Caco-2 (cell line): ENCODE data around the gene SPCS1. TPM values are rescaled to one million over a fixed set of nuclear protein-coding genes. Genes with fewer than 3 reads are reported as not detected.

Experiments used
- Bru-seq: library from RNA; stranded (reverse); fragments of 400-500 nt; gene quantifications from one replicate; lab custom pipeline; 2021; lab: Mats Ljungman, UMichigan
- BruChase-seq, 2 experiments: library from RNA; stranded (reverse); fragments of 400-500 nt; gene quantifications; one replicate each; lab custom pipeline; 2021; lab: Mats Ljungman, UMichigan
- BruUV-seq: library from RNA; stranded (reverse); fragments of 400-500 nt; replicated peaks from 2 replicates; lab custom pipeline; 2021; lab: Mats Ljungman, UMichigan
- CTCF ChIA-PET: fragments of 300-600 bp; sonication (Branson Sonifier 250); formaldehyde crosslinking; loops from one replicate; lab custom pipeline; 2022; ENCODE audit warnings: antibody characterized with exemption; lab: Charles Lee
- POLR2A ChIA-PET: fragments of 300-600 bp; sonication (Branson Sonifier 250); formaldehyde crosslinking; loops from one replicate; lab custom pipeline; 2022; ENCODE audit warnings: antibody characterized with exemption; lab: Charles Lee
- DNase-seq, 2 experiments: peaks; one replicate each; pipeline versions ENCODE4 v3.0.0 to v3.0.0-alpha.2; 2020 to 2022
- H3K27me3 ChIP-seq: replicated peaks from 2 replicates; pipeline ENCODE4 v1.6.0; 2011; ENCODE audit warnings: low read length; ENCODE audit not compliant: control insufficient read depth, insufficient read depth
- H3K36me3 ChIP-seq: 2 replicates; pipeline ENCODE4 v1.5.1; 2011; ENCODE audit warnings: low read length; ENCODE audit not compliant: control insufficient read depth, insufficient read depth
- H3K4me1 ChIP-seq: fragments of 250-450 bp; sonication (Bioruptor Pico); 2 replicates; pipeline ENCODE4 v1.5.1; 2020; ENCODE audit warnings: mild to moderate bottlenecking
- H3K4me3 ChIP-seq: 2 replicates; pipeline ENCODE4 v1.5.1; 2011; ENCODE audit warnings: low read depth, mild to moderate bottlenecking, control low read depth, low read length
- H3K9me3 ChIP-seq: fragments of 250-450 bp; sonication (Bioruptor Pico); 2 replicates; pipeline ENCODE4 v1.5.1; 2020; ENCODE audit warnings: mild to moderate bottlenecking, moderate library complexity
- H3K27ac Mint-ChIP-seq: one replicate; pipeline ENCODE4 v1.8.0; 2022; ENCODE audit warnings: mixed read lengths; ENCODE audit not compliant: unreplicated experiment
- H3K27me3 Mint-ChIP-seq: one replicate; pipeline ENCODE4 v1.8.0; 2022; ENCODE audit warnings: mixed read lengths; ENCODE audit not compliant: insufficient read depth, unreplicated experiment
- H3K36me3 Mint-ChIP-seq: one replicate; pipeline ENCODE4 v1.8.0; 2022; ENCODE audit warnings: mild to moderate bottlenecking, mixed read lengths; ENCODE audit not compliant: insufficient read depth, unreplicated experiment
- H3K4me1 Mint-ChIP-seq: one replicate; pipeline ENCODE4 v1.8.0; 2022; ENCODE audit warnings: low read depth, mixed read lengths; ENCODE audit not compliant: unreplicated experiment
- H3K4me3 Mint-ChIP-seq: one replicate; pipeline ENCODE4 v1.8.0; 2022; ENCODE audit warnings: mild to moderate bottlenecking, moderate library complexity, mixed read lengths; ENCODE audit not compliant: unreplicated experiment
- H3K9me3 Mint-ChIP-seq: one replicate; pipeline ENCODE4 v1.8.0; 2022; ENCODE audit warnings: mixed read lengths; ENCODE audit not compliant: unreplicated experiment
- intact Hi-C: fragments of 100-400 bp; cut with micrococcal nuclease; formaldehyde crosslinking; loops from one replicate; pipeline ENCODE4 v1.10.0; 2022; ENCODE audit not compliant: unreplicated experiment
- long read RNA-seq: library from polyadenylated mRNA; stranded (forward); transcript quantifications from one replicate; pipeline ENCODE4 v2.0.0, GENCODE V29; 2022
- total RNA-seq: library from RNA; stranded (reverse); gene quantifications from 2 replicates; pipeline ENCODE4 v1.2.3, GENCODE V29; 2022
- TF ChIP-seq, protein P1 (sequence below), 2 experiments: fragments of 200-600 bp in 1 of 2; IDR thresholded peaks; 1 replicate in 1 of 2; 2 replicates in 1 of 2; pipeline versions ENCODE4 v1.5.1 to v1.8.0; 2011 to 2022; ENCODE audit warnings: antibody characterized with exemption in 1 of 2, control low read depth in 1 of 2, inconsistent platforms in 1 of 2, low read depth in 1 of 2, low read length in 1 of 2, mild to moderate bottlenecking in 1 of 2, moderate library complexity in 1 of 2; ENCODE audit not compliant: insufficient read depth in 1 of 2, severe bottlenecking in 1 of 2, unreplicated experiment in 1 of 2

SPCS1 gene
- 141 and 153 TPM in 2 replicates for total RNA-seq
- Bru-seq, nascent RNA: percentile 75 among the genes with signal in this experiment
- BruChase-seq, experiment 1, labeled RNA remaining after a 2-hour chase: percentile 83 among the genes with signal in this experiment
- BruChase-seq, experiment 2, labeled RNA remaining after a 6-hour chase: percentile 93 among the genes with signal in this experiment
- long read RNA-seq, full-length matches to known transcripts: 221 of 255 reads
- long read RNA-seq, partial matches to known transcripts: 1 of 255 reads
- long read RNA-seq, other reads (novel, unspliced or antisense): 33 of 255 reads

DNA sequence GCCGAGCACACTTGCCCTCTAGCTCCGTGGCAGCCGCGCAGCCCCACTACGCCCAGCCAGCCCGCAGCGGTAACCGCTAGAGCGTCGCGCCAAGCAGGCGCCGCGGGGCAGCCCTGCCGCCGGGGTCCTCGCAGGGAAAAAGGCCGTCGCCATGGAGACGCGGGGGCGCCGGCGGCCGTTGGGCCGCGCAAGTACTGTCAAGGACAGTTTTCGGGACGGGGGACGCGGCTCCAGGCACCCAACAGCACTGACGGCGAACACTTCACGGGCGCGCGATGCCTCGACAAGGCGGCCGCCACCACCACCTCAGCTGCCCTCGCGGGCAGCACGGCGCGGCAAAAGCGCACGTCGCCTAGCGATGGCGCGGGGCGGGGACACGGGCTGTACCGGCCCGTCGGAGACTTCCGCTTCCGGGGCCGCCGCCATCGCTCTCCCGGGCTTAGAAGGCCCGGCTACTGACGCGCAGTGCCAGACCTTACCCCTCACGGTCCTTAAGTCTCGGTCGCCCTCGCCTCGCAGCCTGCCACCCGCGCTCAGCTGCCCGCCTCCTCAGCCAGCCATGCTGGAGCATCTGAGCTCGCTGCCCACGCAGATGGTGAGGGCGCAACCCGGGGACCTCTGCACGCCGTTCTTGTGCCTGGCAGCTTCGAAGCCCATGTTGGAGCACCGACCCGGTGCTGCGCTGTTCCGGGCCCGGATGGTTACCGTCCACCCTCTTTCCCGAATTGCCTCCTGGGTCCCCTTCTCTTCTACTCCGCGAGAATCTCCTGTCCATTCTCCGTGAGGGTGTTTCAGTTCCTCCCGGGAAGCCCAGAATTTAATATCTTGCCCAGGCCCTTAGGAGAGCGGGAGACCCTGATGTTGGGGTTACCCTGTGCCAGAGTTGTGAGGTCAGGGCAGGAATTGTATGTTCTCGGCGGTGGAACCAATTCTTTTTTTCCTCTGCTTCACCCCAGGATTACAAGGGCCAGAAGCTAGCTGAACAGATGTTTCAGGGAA, at the start of gene SPCS1, which contains the start of gene GLT8D1:
SPCS1 (plus strand) TSS at position 419 of the 999 bp plus-strand sequence; CDS start at position 560, 141 bp downstream.
GLT8D1 (minus strand) TSS at position 104 of the 999 bp plus-strand sequence. CDS start 5,331 bp downstream, outside the sequence.
- Histone ChIP-seq H3K27me3 (no peaks in the 10 kb centered on the region), H3K36me3 (no peaks in the 10 kb centered on the region), H3K4me3 (peak within 1 kb of the TSS; percentile 90), H3K9me3 (no peaks in the 10 kb centered on the region), H3K4me1 (peaks cover 9% of the 10 kb centered on the region; the same call in 1 of the 2 replicates)
- peaks cover 7% of the 10 kb centered on the region for H3K4me1 Mint-ChIP-seq
- no TSS peak for BruUV-seq
- H3K4me3 Mint-ChIP-seq: peak within 1 kb of the TSS; percentile 96
- intact Hi-C loops: no loop called here
- CTCF ChIA-PET: no interaction called here
- H3K27ac Mint-ChIP-seq: peak within 1 kb of the TSS; percentile 95
- H3K9me3 Mint-ChIP-seq: no peaks in the 10 kb centered on the region
- no peaks in the 10 kb centered on the region for H3K27me3 Mint-ChIP-seq
- TF ChIP-seq, protein P1, sequence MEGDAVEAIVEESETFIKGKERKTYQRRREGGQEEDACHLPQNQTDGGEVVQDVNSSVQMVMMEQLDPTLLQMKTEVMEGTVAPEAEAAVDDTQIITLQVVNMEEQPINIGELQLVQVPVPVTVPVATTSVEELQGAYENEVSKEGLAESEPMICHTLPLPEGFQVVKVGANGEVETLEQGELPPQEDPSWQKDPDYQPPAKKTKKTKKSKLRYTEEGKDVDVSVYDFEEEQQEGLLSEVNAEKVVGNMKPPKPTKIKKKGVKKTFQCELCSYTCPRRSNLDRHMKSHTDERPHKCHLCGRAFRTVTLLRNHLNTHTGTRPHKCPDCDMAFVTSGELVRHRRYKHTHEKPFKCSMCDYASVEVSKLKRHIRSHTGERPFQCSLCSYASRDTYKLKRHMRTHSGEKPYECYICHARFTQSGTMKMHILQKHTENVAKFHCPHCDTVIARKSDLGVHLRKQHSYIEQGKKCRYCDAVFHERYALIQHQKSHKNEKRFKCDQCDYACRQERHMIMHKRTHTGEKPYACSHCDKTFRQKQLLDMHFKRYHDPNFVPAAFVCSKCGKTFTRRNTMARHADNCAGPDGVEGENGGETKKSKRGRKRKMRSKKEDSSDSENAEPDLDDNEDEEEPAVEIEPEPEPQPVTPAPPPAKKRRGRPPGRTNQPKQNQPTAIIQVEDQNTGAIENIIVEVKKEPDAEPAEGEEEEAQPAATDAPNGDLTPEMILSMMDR (IDR thresholded peaks at IDR 0.05; ENCODE audit: insufficient read depth in 1 of 2, low read depth in 1 of 2, low read length in 1 of 2, severe bottlenecking in 1 of 2, unreplicated experiment in 1 of 2): no peak
- POLR2A ChIA-PET: interaction anchor here (1.8 kb wide), 1 partner anchor 17 kb away, joined by 7 read pairs; no protein-coding TSS in a partner anchor
- peaks cover 34% of the 10 kb centered on the region for H3K36me3 Mint-ChIP-seq
- DNase-seq: peak; percentile 80 to 87

DNA sequence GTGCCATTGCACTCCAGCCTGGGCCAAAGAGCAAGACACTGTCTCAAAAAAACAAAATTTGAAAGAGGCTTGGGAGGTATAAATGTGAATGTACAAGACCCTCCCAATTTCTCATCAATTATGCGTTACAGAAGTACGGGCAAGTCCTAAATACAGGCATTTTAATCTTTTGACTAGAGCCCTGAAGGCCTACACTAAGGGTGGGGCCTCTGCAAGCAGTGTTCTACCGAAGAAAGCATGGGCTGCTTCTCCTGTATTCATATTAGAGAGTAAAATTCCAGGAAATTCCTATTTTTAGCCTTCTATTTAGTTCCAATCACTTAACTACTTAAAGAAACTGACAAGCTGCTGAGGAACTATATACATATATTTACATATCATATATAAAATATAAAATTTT, 45.9 kb upstream of the SPCS1 start:
- H3K27me3 ChIP-seq: no peaks in the 10 kb centered on the region
- no peaks in the 10 kb centered on the region for H3K4me1 ChIP-seq
- BruUV-seq: no TSS peak
- TF ChIP-seq, protein P1 (IDR thresholded peaks at IDR 0.05; ENCODE audit: insufficient read depth in 1 of 2, low read depth in 1 of 2, low read length in 1 of 2, severe bottlenecking in 1 of 2, unreplicated experiment in 1 of 2): no peak
- intact Hi-C loops: no loop called here
- DNase-seq: no peak
- Mint-ChIP-seq H3K27ac (no peak overlapping the region), H3K4me3 (no peak overlapping the region), H3K27me3 (no peaks in the 10 kb centered on the region), H3K4me1 (no peaks in the 10 kb centered on the region), H3K9me3 (no peaks in the 10 kb centered on the region), H3K36me3 (peaks cover 53% of the 10 kb centered on the region)
- H3K4me3 ChIP-seq: no peak overlapping the region
- peaks cover 3% of the 10 kb centered on the region; the same call in 1 of the 2 replicates for H3K36me3 ChIP-seq
- CTCF ChIA-PET: no interaction called here
- POLR2A ChIA-PET: no interaction called here
- H3K9me3 ChIP-seq: no peaks in the 10 kb centered on the region

DNA sequence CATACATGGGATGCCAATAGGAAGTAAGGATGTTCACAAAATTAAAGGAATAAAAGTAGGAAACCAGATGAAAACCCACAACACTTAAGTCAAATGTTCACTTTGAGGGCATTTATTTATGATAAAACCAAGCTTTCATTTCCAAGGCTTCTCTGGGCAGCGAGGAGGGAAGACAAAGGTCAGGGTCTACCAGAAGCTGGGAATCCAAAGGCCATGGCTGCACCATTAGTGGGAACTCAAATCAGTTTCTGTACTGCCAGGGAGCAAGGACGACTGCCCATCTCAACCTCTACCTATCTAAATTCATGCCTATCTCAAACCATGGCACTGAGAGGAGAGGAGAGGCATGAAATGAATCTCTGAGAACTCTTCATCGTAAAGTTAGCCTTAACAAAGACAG, 42.8 kb upstream of the SPCS1 start:
- Mint-ChIP-seq H3K27me3 (no peaks in the 10 kb centered on the region), H3K9me3 (no peaks in the 10 kb centered on the region), H3K36me3 (peaks cover 47% of the 10 kb centered on the region), H3K4me1 (no peaks in the 10 kb centered on the region), H3K4me3 (no peak overlapping the region), H3K27ac (no peak overlapping the region)
- H3K9me3 ChIP-seq: no peaks in the 10 kb centered on the region
- no peaks in the 10 kb centered on the region for H3K27me3 ChIP-seq
- DNase-seq: no peak
- no peak overlapping the region for H3K4me3 ChIP-seq
- TF ChIP-seq, protein P1 (IDR thresholded peaks at IDR 0.05; ENCODE audit: insufficient read depth in 1 of 2, low read depth in 1 of 2, low read length in 1 of 2, severe bottlenecking in 1 of 2, unreplicated experiment in 1 of 2): no peak
- peaks cover 1% of the 10 kb centered on the region for H3K36me3 ChIP-seq
- POLR2A ChIA-PET: no interaction called here
- intact Hi-C loops: no loop called here
- no TSS peak for BruUV-seq
- no peaks in the 10 kb centered on the region for H3K4me1 ChIP-seq
- CTCF ChIA-PET: interaction anchor here (0.7 kb wide), 1 partner anchor 311 kb away, joined by 3 read pairs; no protein-coding TSS in a partner anchor
